TTC549 (cell line): Measurements from ENCODE around the gene SNRPA1.
"Not testable (repeated sequence)": the region's sequence is repeated elsewhere in the genome, so short reads cannot be mapped to it uniquely, and the experiment has no call there.

ENCODE experiments used
- FAIRE-seq: peaks from 2 replicates; lab custom pipeline; 2012; peaks lifted over from hg19 to GRCh38; lab: Jason Lieb, UNC

SNRPA1 gene

GRCh38 chr15:101295607-101296161 lies 636 bp upstream of the SNRPA1 start:
- no peak for FAIRE-seq

DNA sequence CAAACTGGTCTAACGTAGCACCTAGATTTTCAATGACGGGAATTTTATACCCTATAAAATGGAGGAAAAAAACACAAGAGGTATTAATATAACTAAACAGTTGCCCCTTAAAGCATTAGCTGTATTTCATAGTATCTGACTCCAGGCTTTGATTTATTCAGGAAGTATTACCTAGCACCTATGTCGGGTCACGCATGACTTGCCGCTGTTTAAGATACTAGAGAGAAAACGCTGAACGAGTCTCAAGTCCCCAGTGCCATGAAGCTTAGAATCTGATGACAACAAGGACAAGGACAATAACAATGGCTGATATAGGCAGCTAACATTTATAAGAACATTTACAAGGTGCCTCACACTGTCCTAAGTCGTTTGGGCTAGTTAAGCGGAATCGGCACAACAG lies 1.9 kb downstream of the SNRPA1 start:
- FAIRE-seq, result no peak

DNA sequence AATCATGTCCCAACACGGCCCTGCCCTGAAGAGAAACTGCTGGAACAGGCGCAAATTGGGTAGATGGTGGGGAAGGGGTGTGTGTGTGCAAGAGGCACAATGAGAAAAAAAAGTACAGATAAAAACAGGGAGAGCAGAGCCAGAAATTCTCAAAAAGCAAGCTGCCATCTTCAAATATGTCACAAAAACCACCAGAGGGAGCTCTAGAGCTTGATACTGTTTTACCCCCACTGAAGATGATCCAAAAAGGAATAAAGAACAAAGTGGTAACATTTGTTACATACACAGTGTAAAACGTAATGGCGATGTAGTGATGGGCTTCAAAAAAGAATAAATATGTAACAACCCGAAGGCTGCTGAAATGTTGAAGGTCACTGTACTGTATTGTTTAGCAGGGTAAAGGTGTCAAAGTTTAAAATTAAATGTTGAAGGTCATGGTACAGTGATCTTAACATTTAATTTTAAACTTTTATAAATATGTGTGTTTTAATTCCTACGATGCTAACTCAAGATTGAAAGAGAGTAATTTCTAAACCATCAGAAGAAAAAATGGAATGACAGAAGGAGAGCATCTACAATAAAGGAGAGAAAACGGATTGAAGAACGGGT lies 6.0 kb downstream of the SNRPA1 start:
- no peak for FAIRE-seq

GRCh38 chr15:101287342-101287741 lies 7.7 kb downstream of the SNRPA1 start:
- FAIRE-seq, result not testable (repeated sequence)

DNA sequence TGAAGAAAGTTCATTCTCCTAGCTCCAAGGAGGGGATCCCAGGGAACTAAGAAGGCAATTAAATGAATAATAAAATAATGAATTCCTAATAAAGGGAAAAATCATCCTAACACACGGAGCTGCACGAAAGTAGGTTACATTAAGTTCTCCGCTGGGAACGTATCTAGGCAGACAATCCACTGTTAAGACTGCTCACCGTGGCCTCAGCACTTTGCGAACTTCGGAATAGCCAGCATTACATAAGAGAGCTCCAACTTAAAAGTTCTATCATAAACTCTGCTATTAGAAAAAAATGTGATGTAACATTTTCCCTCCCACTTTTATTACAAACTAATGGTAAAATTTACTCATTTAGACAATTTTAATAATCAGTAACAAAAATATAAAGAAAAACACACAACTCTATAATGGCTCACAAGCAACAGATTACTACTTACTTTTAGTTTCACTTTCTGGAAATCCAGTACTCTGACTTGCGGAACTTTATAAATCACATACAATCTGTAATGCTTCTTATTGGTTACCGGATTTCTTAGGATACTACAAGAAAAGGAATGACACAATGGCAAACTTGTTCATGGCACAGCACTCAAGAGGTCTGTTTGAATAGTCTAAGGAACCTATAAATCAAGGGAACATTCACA lies 8.5 kb downstream of the SNRPA1 start:
- FAIRE-seq, result no peak

GRCh38 chr15:101283931-101284330 lies 11.1 kb downstream of the SNRPA1 start:
- FAIRE-seq, result no peak

DNA sequence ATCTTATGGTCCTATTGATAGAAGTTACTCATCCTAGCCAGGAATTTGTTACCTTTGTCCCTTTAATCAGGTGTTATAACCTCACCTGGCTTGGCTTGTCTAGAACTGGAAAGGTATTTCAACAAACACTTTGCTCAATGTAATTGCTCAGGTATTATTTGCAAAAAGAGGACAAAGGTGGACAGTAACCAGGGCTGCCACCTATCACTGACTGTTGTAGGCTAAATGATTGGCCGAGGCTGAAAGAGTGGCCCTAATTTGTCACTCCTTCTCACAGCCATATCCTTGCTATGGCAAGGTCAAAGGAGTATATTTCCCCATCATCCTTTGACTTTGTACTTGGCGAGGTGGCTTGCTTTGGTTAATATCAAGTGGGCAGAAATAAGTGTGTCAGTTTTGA lies 15.0 kb downstream of the SNRPA1 start:
- FAIRE-seq, result no peak

- no peak for FAIRE-seq
Measured at GRCh38 chr15:101277943-101278564, 17.0 kb downstream of the SNRPA1 start.

- FAIRE-seq, result no peak
Measured at GRCh38 chr15:101277038-101277822, 17.8 kb downstream of the SNRPA1 start, which contains the start of gene SELENOS. Gene SELENOS (minus strand): TSS chr15:101277485. CDS start chr15:101277417, 68 bp downstream.

DNA sequence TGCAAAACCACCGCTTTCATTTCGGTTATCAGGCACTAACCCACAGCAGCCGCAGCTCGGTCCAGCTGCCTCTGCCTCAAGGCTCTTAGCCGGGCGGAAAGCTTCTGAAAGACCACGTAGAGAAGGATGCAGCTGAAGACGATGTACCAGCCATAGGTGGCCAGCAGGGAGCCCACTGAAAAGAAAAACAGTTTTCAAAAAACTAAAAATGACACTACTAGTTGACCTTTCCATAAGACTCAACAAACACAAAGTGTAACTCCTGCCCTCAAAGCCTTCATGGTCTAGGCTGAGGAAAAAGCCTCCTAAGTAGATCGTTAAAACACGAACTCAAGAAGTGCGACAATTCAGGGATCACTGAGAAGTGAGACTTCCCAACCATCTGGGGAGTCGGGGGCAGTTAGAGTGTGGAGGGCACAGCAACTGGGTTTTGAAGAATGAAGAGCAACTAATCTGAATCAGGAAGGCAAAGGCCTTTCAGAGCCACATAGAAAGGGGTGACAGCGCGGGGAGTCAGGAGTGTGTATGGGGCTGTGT lies 18.5 kb downstream of the SNRPA1 start:
- FAIRE-seq, result no peak

GRCh38 chr15:101275018-101275417 lies 20.0 kb downstream of the SNRPA1 start:
- no peak for FAIRE-seq

- no peak for FAIRE-seq
Measured at GRCh38 chr15:101273534-101273933, 21.5 kb downstream of the SNRPA1 start.

- no peak for FAIRE-seq
Measured at GRCh38 chr15:101272584-101272983, 22.5 kb downstream of the SNRPA1 start.

- FAIRE-seq, result no peak
Measured at GRCh38 chr15:101269479-101270223, 25.4 kb downstream of the SNRPA1 start.

- no peak for FAIRE-seq
Measured at GRCh38 chr15:101267320-101268104, 27.5 kb downstream of the SNRPA1 start.

- FAIRE-seq, result no peak
Measured at GRCh38 chr15:101266787-101267186, 28.3 kb downstream of the SNRPA1 start.

- no peak for FAIRE-seq
Measured at GRCh38 chr15:101266034-101266433, 29.0 kb downstream of the SNRPA1 start.

DNA sequence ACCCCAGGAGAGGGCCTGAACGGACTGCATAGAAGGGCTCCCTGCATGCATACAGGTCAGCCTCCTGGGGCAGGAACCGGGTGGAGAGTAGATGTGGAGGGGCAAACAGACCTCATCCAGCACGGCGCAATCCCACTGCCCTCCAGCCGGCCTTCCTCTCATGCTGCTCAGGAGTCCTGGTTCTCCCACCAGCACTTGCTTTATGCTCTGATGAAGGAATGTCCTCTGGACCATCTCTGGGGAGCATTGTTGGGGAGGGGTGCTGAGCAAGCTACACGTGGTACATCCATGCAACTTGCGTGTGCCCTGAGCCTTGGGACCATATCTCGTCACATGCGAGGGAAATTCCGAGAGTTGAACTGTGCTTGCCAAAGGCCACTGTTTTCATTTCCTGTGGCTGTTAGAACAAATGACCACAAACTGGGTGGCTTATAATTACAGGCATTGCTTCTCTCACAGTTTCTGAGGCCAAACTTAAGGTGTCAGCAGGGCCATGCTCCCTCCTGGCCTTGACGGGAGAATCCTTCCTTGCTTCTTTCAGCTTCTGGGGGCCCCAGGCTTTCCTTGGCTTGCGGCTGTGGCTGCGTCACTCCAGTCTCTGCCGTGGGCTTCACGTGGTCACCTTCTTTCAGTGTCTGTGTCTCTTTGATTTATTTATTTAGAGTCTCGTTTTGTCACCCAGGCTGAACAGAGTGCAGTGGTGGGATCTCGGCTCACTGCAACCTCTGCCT lies 30.0 kb downstream of the SNRPA1 start:
- no peak for FAIRE-seq

GRCh38 chr15:101264011-101264410 lies 31.0 kb downstream of the SNRPA1 start:
- FAIRE-seq, result no peak

- FAIRE-seq, result no peak
Measured at GRCh38 chr15:101262551-101262950, 32.5 kb downstream of the SNRPA1 start.
